H9 (cell line): ENCODE measurements around the gene GALR2. TPM values are rescaled to one million over a fixed set of nuclear protein-coding genes. Genes with fewer than 3 reads are reported as not detected.
A peak's percentile ranks its signal among the peaks of the same experiment; 100 is the strongest.

Experiments
- DNase-seq: peaks from one replicate; pipeline ENCODE4 v3.0.0-alpha.2; 2017
- H2AFZ ChIP-seq: one replicate; pipeline ENCODE4 v1.6.1; 2013; ENCODE audit warnings: mild to moderate bottlenecking, low read length, control low read depth, moderate library complexity
- H2AK5ac ChIP-seq: 2 replicates; pipeline ENCODE4 v1.6.1; 2013; ENCODE audit warnings: low read length, control low read depth, mixed read lengths; ENCODE audit not compliant: insufficient read length
- H2BK120ac ChIP-seq: one replicate; pipeline ENCODE4 v1.6.1; 2013; ENCODE audit warnings: low read depth, mild to moderate bottlenecking, low read length, control low read depth, inconsistent platforms; ENCODE audit not compliant: poor library complexity, severe bottlenecking
- H2BK12ac ChIP-seq: 2 replicates; pipeline ENCODE4 v1.6.1; 2013; ENCODE audit warnings: low read length, control low read depth, mixed read lengths, low read depth; ENCODE audit not compliant: insufficient read length
- H2BK15ac ChIP-seq: 2 replicates; pipeline ENCODE4 v1.6.1; 2013; ENCODE audit warnings: low read depth, low read length, control low read depth
- H2BK20ac ChIP-seq: one replicate; pipeline ENCODE4 v1.6.1; 2013; ENCODE audit warnings: low read depth, mild to moderate bottlenecking, low read length, control low read depth, inconsistent platforms; ENCODE audit not compliant: poor library complexity, severe bottlenecking
- H2BK5ac ChIP-seq: 2 replicates; pipeline ENCODE4 v1.6.1; 2013; ENCODE audit warnings: low read length, control low read depth, mixed read lengths; ENCODE audit not compliant: insufficient read length
- H3K14ac ChIP-seq: 2 replicates; pipeline ENCODE4 v1.6.1; 2013; ENCODE audit warnings: low read length, control low read depth; ENCODE audit not compliant: insufficient read depth
- H3K18ac ChIP-seq: 2 replicates; pipeline ENCODE4 v1.6.1; 2013; ENCODE audit warnings: low read depth, mild to moderate bottlenecking, mixed read lengths, low read length, control low read depth; ENCODE audit not compliant: insufficient read length
- H3K23ac ChIP-seq: 2 replicates; pipeline ENCODE4 v1.6.1; 2013; ENCODE audit warnings: low read length, control low read depth, mixed read lengths, low read depth; ENCODE audit not compliant: insufficient read length
- H3K23me2 ChIP-seq: 2 replicates; pipeline ENCODE4 v1.6.1; 2013; ENCODE audit warnings: low read depth, mild to moderate bottlenecking, mixed read lengths, low read length, control low read depth; ENCODE audit not compliant: insufficient read length, poor library complexity, severe bottlenecking
- H3K27ac ChIP-seq: 2 replicates; pipeline ENCODE4 v1.5.1; 2013; ENCODE audit warnings: low read length, control low read depth, mixed read lengths, low read depth; ENCODE audit not compliant: insufficient read length
- H3K27me3 ChIP-seq: 2 replicates; pipeline ENCODE4 v1.6.1; 2013; ENCODE audit warnings: low read length, control low read depth, inconsistent platforms; ENCODE audit not compliant: insufficient read depth
- H3K4ac ChIP-seq: 2 replicates; pipeline ENCODE4 v1.6.1; 2013; ENCODE audit warnings: low read depth, mild to moderate bottlenecking, control low read depth, inconsistent platforms, low read length, moderate library complexity
- H3K4me1 ChIP-seq: 2 replicates; pipeline ENCODE4 v1.6.1; 2013; ENCODE audit warnings: low read length, control low read depth, inconsistent platforms; ENCODE audit not compliant: insufficient read depth
- H3K4me2 ChIP-seq: 2 replicates; pipeline ENCODE4 v1.6.1; 2013; ENCODE audit warnings: low read length, control low read depth, mixed read lengths; ENCODE audit not compliant: insufficient read length, insufficient read depth
- H3K56ac ChIP-seq: 2 replicates; pipeline ENCODE4 v1.6.1; 2013; ENCODE audit warnings: low read depth, mild to moderate bottlenecking, mixed read lengths, low read length, control low read depth; ENCODE audit not compliant: insufficient read length
- H3K79me1 ChIP-seq: 2 replicates; pipeline ENCODE4 v1.6.1; 2013; ENCODE audit warnings: low read depth, mild to moderate bottlenecking, moderate library complexity, low read length, control low read depth, inconsistent platforms; ENCODE audit not compliant: insufficient read depth, poor library complexity, severe bottlenecking
- H3K79me2 ChIP-seq: 2 replicates; pipeline ENCODE4 v1.6.1; 2013; ENCODE audit warnings: low read length, control low read depth, inconsistent platforms; ENCODE audit not compliant: insufficient read depth
- H3K9ac ChIP-seq: 2 replicates; pipeline ENCODE4 v1.6.1; 2013; ENCODE audit warnings: low read length, control low read depth, mixed read lengths; ENCODE audit not compliant: insufficient read length; ENCODE audit errors: extremely low read depth
- H3K9me3 ChIP-seq: one replicate; pipeline ENCODE4 v1.6.1; 2013; ENCODE audit warnings: low read depth, low read length, inconsistent platforms; ENCODE audit not compliant: control insufficient read depth
- H3T11ph ChIP-seq: one replicate; pipeline ENCODE4 v1.6.1; 2013; ENCODE audit warnings: mild to moderate bottlenecking, low read length, control low read depth, inconsistent platforms
- H4K20me1 ChIP-seq: one replicate; pipeline ENCODE4 v1.6.1; 2013; ENCODE audit not compliant: control insufficient read depth, insufficient read length, insufficient read depth
- H4K5ac ChIP-seq: 2 replicates; pipeline ENCODE4 v1.6.1; 2013; ENCODE audit warnings: low read depth, mild to moderate bottlenecking, mixed read lengths, low read length, control low read depth; ENCODE audit not compliant: insufficient read length
- H4K8ac ChIP-seq: replicated peaks from 2 replicates; pipeline ENCODE4 v1.6.1; 2013; ENCODE audit warnings: low read length, control low read depth, mixed read lengths, low read depth; ENCODE audit not compliant: insufficient read length
- H4K91ac ChIP-seq: 2 replicates; pipeline ENCODE4 v1.6.1; 2013; ENCODE audit warnings: low read depth, mild to moderate bottlenecking, moderate library complexity, mixed read lengths, low read length, control low read depth; ENCODE audit not compliant: insufficient read length
- H3K27ac Mint-ChIP-seq, 3 experiments: 2 replicates in 2 of 3; 3 replicates in 1 of 3; pipeline ENCODE4 v1.8.0; 2020 to 2021; ENCODE audit warnings: mixed read lengths in 3 of 3, mild to moderate bottlenecking in 1 of 3, moderate library complexity in 1 of 3
- H3K27me3 Mint-ChIP-seq: 2 replicates; pipeline ENCODE4 v1.8.0; 2021; ENCODE audit warnings: low read depth, mild to moderate bottlenecking, moderate library complexity, mixed read lengths
- H3K36me3 Mint-ChIP-seq, 3 experiments: 2 replicates in 2 of 3; 3 replicates in 1 of 3; pipeline ENCODE4 v1.8.0; 2020 to 2021; ENCODE audit warnings: low read depth in 3 of 3, mixed read lengths in 3 of 3; ENCODE audit not compliant: insufficient read depth in 1 of 3
- H3K4me1 Mint-ChIP-seq, 2 experiments: 2 replicates each; pipeline ENCODE4 v1.8.0; 2020; ENCODE audit warnings: mixed read lengths in 2 of 2
- H3K4me3 Mint-ChIP-seq, 2 experiments: 2 replicates in 1 of 2; 3 replicates in 1 of 2; pipeline ENCODE4 v1.8.0; 2020 to 2021; ENCODE audit warnings: mild to moderate bottlenecking in 2 of 2, mixed read lengths in 2 of 2, moderate library complexity in 1 of 2
- H3K9me3 Mint-ChIP-seq, 2 experiments: 2 replicates in 1 of 2; 3 replicates in 1 of 2; pipeline ENCODE4 v1.8.0; 2020; ENCODE audit warnings: mild to moderate bottlenecking in 2 of 2, mixed read lengths in 2 of 2, moderate library complexity in 1 of 2
- CTCF ChIP-seq: fragments of 200-600 bp; sonication (generic); conservative IDR thresholded peaks from 3 replicates; pipeline ENCODE4 v1.8.0; 2021; ENCODE audit warnings: antibody characterized with exemption, mild to moderate bottlenecking
- WGBS: extraction: QIAGEN DNeasy Blood & Tissue Kit; methylation state at CpG from one replicate; pipeline ENCODE4 v1.1.7; 2013; ENCODE audit warnings: missing lambda C conversion rate, low lambda C conversion rate, mixed read lengths; ENCODE audit not compliant: insufficient read length; ENCODE audit errors: extremely low coverage; 5-methylcytosine and 5-hydroxymethylcytosine counted together
- total RNA-seq: library from RNA; stranded (reverse); gene quantifications from 2 replicates; pipeline ENCODE4 v1.2.1, GENCODE V29; 2021

The GALR2 gene
- total RNA-seq, 1 experiment from 2014 or later, result 0.81 TPM

GRCh38 chr17:76092526-76093413 is 18.2 kb downstream of the GALR2 start:
- H2BK120ac ChIP-seq, result no peak overlapping the region
- Mint-ChIP-seq H3K4me3 (no peak overlapping the region), H3K36me3 (peaks cover 31 to 76% (median 73%) of the 10 kb centered on the region in 3 experiments; a peak in 6 of 7 replicates), H3K27ac (no peak overlapping the region), H3K4me1 (no peaks in the 10 kb centered on the region), H3K27me3 (no peaks in the 10 kb centered on the region), H3K9me3 (no peaks in the 10 kb centered on the region)
- no peak overlapping the region for H3K18ac ChIP-seq
- no peak overlapping the region for H3K4ac ChIP-seq
- H3K9me3 ChIP-seq, result no peaks in the 10 kb centered on the region
- no peaks in the 10 kb centered on the region for H4K20me1 ChIP-seq
- no peak overlapping the region for H4K8ac ChIP-seq
- no peak overlapping the region for H3K56ac ChIP-seq
- no peaks in the 10 kb centered on the region for H3K27me3 ChIP-seq
- no peak overlapping the region for H3T11ph ChIP-seq
- H2AFZ ChIP-seq, result no peak overlapping the region
- H3K14ac ChIP-seq, result no peak overlapping the region
- no peak overlapping the region for H3K9ac ChIP-seq
- no peak overlapping the region for H2BK20ac ChIP-seq
- TF ChIP-seq CTCF, result no peak
- no peaks in the 10 kb centered on the region for H3K79me1 ChIP-seq
- H2BK15ac ChIP-seq, result no peak overlapping the region
- H4K91ac ChIP-seq, result no peak overlapping the region
- no peak overlapping the region for H2AK5ac ChIP-seq
- no peak overlapping the region for H2BK12ac ChIP-seq
- no peak overlapping the region for H3K23ac ChIP-seq
- peak; percentile 27 for DNase-seq
- no peaks in the 10 kb centered on the region for H3K23me2 ChIP-seq
- no peak overlapping the region for H4K5ac ChIP-seq
- no peak overlapping the region for H3K4me2 ChIP-seq
- H2BK5ac ChIP-seq, result no peak overlapping the region
- no peaks in the 10 kb centered on the region for H3K4me1 ChIP-seq
- no peak overlapping the region for H3K27ac ChIP-seq
- no peaks in the 10 kb centered on the region for H3K79me2 ChIP-seq
- no CpG with 5 or more reads among the region's 20 CpGs for WGBS
